NK-92 treated with Interleukin-12 subunit alpha and Interleukin-12 subunit beta, amount 100 ng/mL, for 24 hours (cell line): Measurements from ENCODE around the gene CDH1.
"Not testable (repeated sequence)": the region's sequence is repeated elsewhere in the genome, so short reads cannot be mapped to it uniquely, and the experiment has no call there.

ENCODE experiments used
- DNase-seq: peaks from one replicate; lab custom pipeline; 2025; lab: John Stamatoyannopoulos, UW

CDH1 gene

GRCh38 chr16:68762996-68763756 is 26.1 kb downstream of the CDH1 start:
- no peak for DNase-seq

- DNase-seq, result no peak
These were observed 27.8 kb downstream of the CDH1 start for GRCh38 chr16:68764862-68765261.

GRCh38 chr16:68767581-68767980 is 30.5 kb downstream of the CDH1 start:
- DNase-seq, result no peak

- DNase-seq, result no peak
These were observed 31.1 kb downstream of the CDH1 start for GRCh38 chr16:68768175-68768574.

- DNase-seq, result no peak
These were observed 31.7 kb downstream of the CDH1 start for GRCh38 chr16:68768771-68769170.

- no peak for DNase-seq
These were observed 33.6 kb downstream of the CDH1 start for GRCh38 chr16:68770671-68771070.

- no peak for DNase-seq
These were observed 35.1 kb downstream of the CDH1 start for GRCh38 chr16:68772030-68772681.

GRCh38 chr16:68772871-68773270 is 35.8 kb downstream of the CDH1 start:
- DNase-seq, result no peak

GRCh38 chr16:68774982-68775634 is 38.0 kb downstream of the CDH1 start:
- DNase-seq, result no peak

GRCh38 chr16:68776821-68777485 is 39.9 kb downstream of the CDH1 start:
- DNase-seq, result no peak

- DNase-seq, result no peak
These were observed 41.6 kb downstream of the CDH1 start for GRCh38 chr16:68778551-68779231.

- no peak for DNase-seq
These were observed 42.8 kb downstream of the CDH1 start for GRCh38 chr16:68779891-68780290.

- no peak for DNase-seq
These were observed 44.7 kb downstream of the CDH1 start for GRCh38 chr16:68781784-68782183.

- no peak for DNase-seq
These were observed 45.4 kb downstream of the CDH1 start for GRCh38 chr16:68782198-68783174.

- no peak for DNase-seq
These were observed 47.1 kb downstream of the CDH1 start for GRCh38 chr16:68784226-68784625.

GRCh38 chr16:68784721-68785120 is 47.6 kb downstream of the CDH1 start:
- DNase-seq, result no peak

GRCh38 chr16:68785715-68786114 is 48.6 kb downstream of the CDH1 start:
- no peak for DNase-seq

- no peak for DNase-seq
These were observed 49.8 kb downstream of the CDH1 start for GRCh38 chr16:68786685-68787418.

GRCh38 chr16:68787419-68787807 is 50.3 kb downstream of the CDH1 start:
- not testable (repeated sequence) for DNase-seq

- no peak for DNase-seq
These were observed 53.2 kb downstream of the CDH1 start for GRCh38 chr16:68790130-68790761.
